HepG2 (cell line): ENCODE results near the gene UBXN1. TPM values are rescaled to one million over a fixed set of nuclear protein-coding genes. Genes with fewer than 3 reads are reported as not detected.
A peak's percentile ranks its signal among the peaks of the same experiment; 100 is the strongest.

Experiments used
- CREBL2 ChIP-seq: sonication (generic); formaldehyde crosslinking; IDR thresholded peaks from 2 replicates; pipeline ENCODE4 v1.8.1; 2023; ENCODE audit warnings: missing genetic modification reagents, mild to moderate bottlenecking, borderline replicate concordance
- DRAP1 ChIP-seq: IDR thresholded peaks from 2 replicates; pipeline ENCODE4 v1.6.1; 2016; ENCODE audit warnings: missing genetic modification reagents, missing compliant biosample characterization
- ELF1 ChIP-seq: sonication (generic); formaldehyde crosslinking; IDR thresholded peaks from 2 replicates; pipeline ENCODE4 v1.4.0; 2020; ENCODE audit warnings: missing genetic modification reagents
- GMEB1 ChIP-seq: sonication (generic); formaldehyde crosslinking; IDR thresholded peaks from 2 replicates; pipeline ENCODE4 v1.5.1; 2020; ENCODE audit warnings: missing genetic modification reagents, mild to moderate bottlenecking, borderline replicate concordance
- HDAC1 ChIP-seq: sonication (generic); formaldehyde crosslinking; IDR thresholded peaks from 2 replicates; pipeline ENCODE4 v1.5.1; 2020; ENCODE audit warnings: mild to moderate bottlenecking, missing genetic modification reagents
- HOXA5 ChIP-seq: sonication (generic); formaldehyde crosslinking; IDR thresholded peaks from 2 replicates; pipeline ENCODE4 v1.4.0; 2020; ENCODE audit warnings: missing genetic modification reagents
- IRF1 ChIP-seq: sonication (generic); formaldehyde crosslinking; IDR thresholded peaks from 2 replicates; pipeline ENCODE4 v1.4.0; 2020; ENCODE audit warnings: low read depth, mild to moderate bottlenecking, missing genetic modification reagents
- NR3C1 ChIP-seq: sonication (generic); formaldehyde crosslinking; IDR thresholded peaks from 2 replicates; pipeline ENCODE4 v1.4.0; 2020; ENCODE audit warnings: missing genetic modification reagents
- PRDM10 ChIP-seq: sonication (generic); formaldehyde crosslinking; IDR thresholded peaks from 2 replicates; pipeline ENCODE4 v1.4.0; 2020; ENCODE audit warnings: low read depth, missing genetic modification reagents
- RBM39 ChIP-seq: fragments of 200-400 bp; formaldehyde crosslinking; IDR thresholded peaks from one replicate; pipeline ENCODE4 v1.6.1; 2018; ENCODE audit warnings: antibody characterized with exemption, mild to moderate bottlenecking, low read depth, low read length; ENCODE audit not compliant: poor library complexity, severe bottlenecking
- RFX1 ChIP-seq: fragments of 450-650 bp; IDR thresholded peaks from 2 replicates; pipeline ENCODE4 v1.6.1; 2017
- SETDB1 ChIP-seq: sonication (generic); formaldehyde crosslinking; IDR thresholded peaks from 2 replicates; pipeline ENCODE4 v1.5.1; 2020; ENCODE audit warnings: missing genetic modification reagents, mild to moderate bottlenecking, borderline replicate concordance
- SMARCC2 ChIP-seq: fragments of 450-650 bp; IDR thresholded peaks from 2 replicates; pipeline ENCODE4 v1.6.1; 2017; ENCODE audit warnings: antibody characterized with exemption, mild to moderate bottlenecking
- SRSF9 ChIP-seq: fragments of 200-400 bp; formaldehyde crosslinking; IDR thresholded peaks from 2 replicates; pipeline ENCODE4 v1.6.1; 2018; ENCODE audit warnings: borderline replicate concordance, mild to moderate bottlenecking, low read depth, low read length; ENCODE audit not compliant: insufficient read depth, poor library complexity, severe bottlenecking
- ZFP37 ChIP-seq: sonication (generic); formaldehyde crosslinking; IDR thresholded peaks from 2 replicates; pipeline ENCODE4 v1.4.0; 2020; ENCODE audit warnings: missing genetic modification reagents, borderline replicate concordance
- ZFP62 ChIP-seq: sonication (generic); formaldehyde crosslinking; IDR thresholded peaks from 2 replicates; pipeline ENCODE4 v1.4.0; 2020; ENCODE audit warnings: missing genetic modification reagents
- ZNF235 ChIP-seq: sonication (generic); formaldehyde crosslinking; IDR thresholded peaks from 2 replicates; pipeline ENCODE4 v1.8.1; 2023; ENCODE audit warnings: mild to moderate bottlenecking, missing genetic modification reagents, borderline replicate concordance
- ZNF660 ChIP-seq: sonication (generic); formaldehyde crosslinking; IDR thresholded peaks from 2 replicates; pipeline ENCODE4 v1.5.1; 2020; ENCODE audit warnings: mild to moderate bottlenecking, low read depth, missing genetic modification reagents, borderline replicate concordance
- ZNF678 ChIP-seq: sonication (generic); formaldehyde crosslinking; IDR thresholded peaks from 2 replicates; pipeline ENCODE4 v1.4.0; 2020; ENCODE audit warnings: mild to moderate bottlenecking, missing genetic modification reagents
- ZNF788 ChIP-seq: sonication (generic); formaldehyde crosslinking; IDR thresholded peaks from 2 replicates; pipeline ENCODE4 v1.5.0; 2020; ENCODE audit warnings: mild to moderate bottlenecking, missing genetic modification reagents, borderline replicate concordance
- polyA plus RNA-seq, 8 experiments: library from polyadenylated mRNA; depleted of rRNA in 3 of 8; stranded (reverse) in 7 of 8; unstranded in 1 of 8; fragments of >200 nt; fragmentation: Illumina TruSeq in 4 of 8; extraction: Trizol in 4 of 8; gene quantifications; 2 replicates each; pipeline versions ENCODE4 v1.2.1 to v1.2.3, GENCODE V29; 2011 to 2016; ENCODE audit warnings: low read depth in 4 of 8, missing spikeins in 1 of 8, mixed read lengths in 1 of 8; ENCODE audit not compliant: insufficient read depth in 1 of 8
- total RNA-seq, 5 experiments: library from RNA; depleted of rRNA; stranded (reverse); fragments of >200 nt; fragmentation: Illumina TruSeq; extraction: Trizol; gene quantifications; 2 replicates each; pipeline ENCODE4 v1.2.3, GENCODE V29; 2016; ENCODE audit warnings: low read depth in 1 of 5

Gene UBXN1
- total and polyA plus RNA-seq, 2 of the 13 experiments (the other 11 are each of a cell fraction or from before 2014, with no cell fraction given): 47.5 to 52.4 TPM

- no peak; the same call in 1 of the 2 replicates for TF ChIP-seq IRF1 (CRISPR knock-in tag)
- TF ChIP-seq SMARCC2: no peak
- peak; percentile 17 for TF ChIP-seq RBM39
- TF ChIP-seq GMEB1 (CRISPR knock-in tag): peak; percentile 83
- no peak for TF ChIP-seq SETDB1 (CRISPR knock-in tag)
- no peak for TF ChIP-seq ZFP62 (CRISPR knock-in tag)
- peak; percentile 75; the same call in 1 of the 2 replicates for TF ChIP-seq ZNF788 (CRISPR knock-in tag)
- no peak for TF ChIP-seq ZNF660 (CRISPR knock-in tag)
- TF ChIP-seq HDAC1 (CRISPR knock-in tag): peak; percentile 77
- TF ChIP-seq DRAP1 (CRISPR knock-in tag): peak; percentile 82
- TF ChIP-seq ZFP37 (CRISPR knock-in tag): peak; percentile 65; the same call in 1 of the 2 replicates
- TF ChIP-seq ZNF235 (CRISPR knock-in tag): no peak
- TF ChIP-seq ELF1: peak; percentile 87
- TF ChIP-seq HOXA5 (CRISPR knock-in tag): peak; percentile 87
- no peak for TF ChIP-seq RFX1
- no peak; the same call in 1 of the 2 replicates for TF ChIP-seq PRDM10 (CRISPR knock-in tag)
- TF ChIP-seq ZNF678 (CRISPR knock-in tag): peak; percentile 78; the same call in 1 of the 2 replicates
- TF ChIP-seq CREBL2 (CRISPR knock-in tag): no peak; the same call in 1 of the 2 replicates
- no peak for TF ChIP-seq NR3C1 (CRISPR knock-in tag)
- no peak for TF ChIP-seq SRSF9
These were observed 48.4 kb upstream of the UBXN1 start, which contains the start of gene HNRNPUL2 (continued) for GRCh38 chr11:62727165-62727871.
